Stimulated activated naive B cell treated with anti-CD40 and anti-IgM and Interleukin-4, amounts not matched to agents 10 μg/mL and 1 μg/mL and 100 μg/mL, for 72 hours (primary cell): ENCODE results near the gene PPDPF.
A peak's percentile ranks its signal among the peaks of the same experiment; 100 is the strongest.

Experiments
- ATAC-seq, 2 donors: fragments of 150-1000 bp; cut with Tn5 transposase; replicated peaks; 2 replicates each; pipeline ENCODE4 v1.10.0; 2021; ENCODE audit warnings: moderate library complexity in 1 of 2
- DNase-seq: peaks from one replicate; pipeline ENCODE4 v3.0.0; 2021
- H3K27ac Mint-ChIP-seq: one replicate; pipeline ENCODE4 v1.8.0; 2022; ENCODE audit warnings: mild to moderate bottlenecking, mixed read lengths
- H3K27me3 Mint-ChIP-seq, 2 donors: one replicate each; pipeline ENCODE4 v1.8.0; 2022; ENCODE audit warnings: mixed read lengths in 2 of 2
- H3K36me3 Mint-ChIP-seq, 2 donors: one replicate each; pipeline ENCODE4 v1.8.0; 2022; ENCODE audit warnings: mixed read lengths in 2 of 2, mild to moderate bottlenecking in 1 of 2
- H3K4me1 Mint-ChIP-seq, 2 donors: one replicate each; pipeline ENCODE4 v1.8.0; 2022; ENCODE audit warnings: mixed read lengths in 2 of 2, mild to moderate bottlenecking in 1 of 2
- H3K4me3 Mint-ChIP-seq, 2 donors: one replicate each; pipeline ENCODE4 v1.8.0; 2022; ENCODE audit warnings: mild to moderate bottlenecking in 2 of 2, mixed read lengths in 2 of 2, moderate library complexity in 1 of 2
- H3K9me3 Mint-ChIP-seq, 2 donors: one replicate each; pipeline ENCODE4 v1.8.0; 2022; ENCODE audit warnings: mixed read lengths in 2 of 2, mild to moderate bottlenecking in 1 of 2

Gene PPDPF

GRCh38 chr20:63517376-63518309, 2.9 kb upstream of the PPDPF start:
- DNase-seq (no peak), ATAC-seq (no peak)
- Mint-ChIP-seq H3K4me1 (peaks cover 11 to 21% of the 10 kb centered on the region in 2 donors), H3K9me3 (peaks cover 4 to 6% of the 10 kb centered on the region in 2 donors), H3K36me3 (peaks cover 5 to 22% of the 10 kb centered on the region in 2 donors), H3K4me3 (no peak overlapping the region), H3K27me3 (peaks cover 10 to 14% of the 10 kb centered on the region in 2 donors), H3K27ac (no peak overlapping the region)

- peaks cover 3 to 6% of the 10 kb centered on the region in 2 donors for H3K27me3 Mint-ChIP-seq
- peaks cover 12 to 24% of the 10 kb centered on the region in 2 donors for H3K4me1 Mint-ChIP-seq
- peaks cover 4 to 6% of the 10 kb centered on the region in 2 donors for H3K9me3 Mint-ChIP-seq
- H3K36me3 Mint-ChIP-seq: peaks cover 11 to 23% of the 10 kb centered on the region in 2 donors
- H3K4me3 Mint-ChIP-seq: no peak overlapping the region
- ATAC-seq (no peak), DNase-seq (no peak)
- H3K27ac Mint-ChIP-seq: no peak overlapping the region
Measured at GRCh38 chr20:63518351-63518861, 2.2 kb upstream of the PPDPF start.

DNA sequence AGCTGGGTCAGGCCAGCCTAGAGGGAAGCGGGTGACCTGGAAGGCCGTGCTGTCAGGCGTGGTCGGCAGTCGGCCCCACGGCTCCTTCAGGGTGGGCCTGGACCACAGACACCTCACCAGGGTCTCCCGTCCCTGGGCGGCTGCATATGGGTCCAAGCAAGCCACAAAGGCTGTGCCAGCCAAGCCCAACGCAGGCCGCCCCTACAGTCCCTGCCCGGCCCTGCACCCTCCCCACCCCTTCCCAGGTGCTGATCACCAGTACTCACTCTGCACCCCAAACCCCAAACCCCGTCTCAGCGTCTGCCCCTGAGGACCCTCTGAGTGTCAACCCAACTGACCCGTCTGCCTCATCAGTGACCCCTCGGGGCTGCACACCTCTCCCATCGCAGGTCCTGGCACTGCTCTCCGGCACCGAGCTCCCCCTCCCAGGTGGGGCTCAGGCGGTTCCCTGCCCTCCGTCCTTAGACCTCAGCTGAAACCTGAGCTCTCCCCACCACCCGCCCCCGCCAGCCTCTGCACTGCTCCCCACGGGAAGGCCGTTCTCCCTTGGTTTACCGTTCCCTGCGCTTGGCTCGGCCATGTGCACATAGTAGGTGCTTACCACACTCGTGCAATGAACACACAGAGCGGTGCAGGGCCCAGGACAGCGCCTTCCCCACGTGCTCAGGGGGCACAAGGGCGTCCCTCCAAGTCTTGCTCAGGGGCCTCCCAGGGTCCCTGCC, 1.5 kb upstream of the PPDPF start:
- no peak for DNase-seq
- peak overlapping the region; percentile 77 to 87 for H3K4me3 Mint-ChIP-seq
- no peak for ATAC-seq
- H3K27me3 Mint-ChIP-seq: peaks cover 0 to 4% of the 10 kb centered on the region in 2 donors
- peaks cover 15 to 30% of the 10 kb centered on the region in 2 donors for H3K4me1 Mint-ChIP-seq
- H3K27ac Mint-ChIP-seq: peak overlapping the region; percentile 25
- peaks cover 18 to 29% of the 10 kb centered on the region in 2 donors for H3K36me3 Mint-ChIP-seq
- peaks cover 8 to 10% of the 10 kb centered on the region in 2 donors for H3K9me3 Mint-ChIP-seq

GRCh38 chr20:63519668-63520503, 679 bp upstream of the PPDPF start:
- peaks cover 20 to 30% of the 10 kb centered on the region in 2 donors for H3K36me3 Mint-ChIP-seq
- peak; percentile 54 to 62 for ATAC-seq
- peaks cover 5 to 8% of the 10 kb centered on the region in 2 donors for H3K9me3 Mint-ChIP-seq
- no peak for DNase-seq
- peak overlapping the region; percentile 77 to 87 for H3K4me3 Mint-ChIP-seq
- H3K27ac Mint-ChIP-seq: peak overlapping the region; percentile 31
- H3K4me1 Mint-ChIP-seq: peaks cover 16 to 38% of the 10 kb centered on the region in 2 donors
- peaks cover 0 to 4% of the 10 kb centered on the region in 2 donors for H3K27me3 Mint-ChIP-seq

DNA sequence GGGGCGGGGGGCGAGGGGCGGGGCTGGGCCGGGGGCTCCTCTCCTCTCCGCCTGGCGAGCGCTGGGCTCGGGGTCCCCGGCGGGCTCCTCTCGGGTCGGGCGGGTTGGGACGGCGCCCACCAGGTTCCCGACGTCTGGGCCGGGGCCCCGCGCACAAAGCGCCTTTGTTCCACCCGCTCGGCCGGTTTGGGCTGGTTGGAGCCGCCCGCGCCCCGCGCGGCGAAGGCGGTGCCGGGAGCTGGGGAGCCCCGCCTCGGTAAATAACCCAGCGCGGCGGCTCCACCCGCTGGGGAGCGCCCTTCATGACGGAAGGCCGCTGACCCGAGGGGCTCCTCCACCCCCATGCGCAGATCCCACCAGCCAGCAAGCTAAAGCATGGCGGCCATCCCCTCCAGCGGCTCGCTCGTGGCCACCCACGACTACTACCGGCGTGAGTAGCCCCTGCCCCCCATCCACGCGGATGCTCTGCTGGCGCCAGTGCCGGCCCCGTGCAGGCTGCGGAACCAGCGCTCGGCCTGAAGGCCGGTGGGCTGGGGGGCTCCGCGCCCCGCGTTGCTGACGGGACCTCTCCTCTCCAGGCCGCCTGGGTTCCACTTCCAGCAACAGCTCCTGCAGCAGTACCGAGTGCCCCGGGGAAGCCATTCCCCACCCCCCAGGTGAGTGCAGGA, 503 bp downstream of the PPDPF start:
- H3K27ac Mint-ChIP-seq: peak overlapping the region; percentile 79
- peak overlapping the region; percentile 89 to 90 for H3K4me3 Mint-ChIP-seq

DNA sequence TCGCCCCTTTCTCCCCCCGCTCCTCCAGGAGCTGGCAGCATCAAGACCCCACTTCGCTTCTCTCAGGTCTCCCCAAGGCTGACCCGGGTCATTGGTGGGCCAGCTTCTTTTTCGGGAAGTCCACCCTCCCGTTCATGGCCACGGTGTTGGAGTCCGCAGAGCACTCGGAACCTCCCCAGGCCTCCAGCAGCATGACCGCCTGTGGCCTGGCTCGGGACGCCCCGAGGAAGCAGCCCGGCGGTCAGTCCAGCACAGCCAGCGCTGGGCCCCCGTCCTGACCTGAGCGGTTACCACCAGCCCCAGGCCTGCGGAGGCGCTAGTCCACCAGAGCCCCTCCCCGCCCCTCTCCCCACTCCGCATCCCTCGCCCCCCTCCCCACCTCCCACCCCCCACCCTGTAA, 1.0 kb downstream of the PPDPF start:
- Mint-ChIP-seq H3K27ac (peak overlapping the region; percentile 79), H3K4me3 (peak overlapping the region; percentile 89 to 90), H3K36me3 (peaks cover 20 to 30% of the 10 kb centered on the region in 2 donors), H3K9me3 (peaks cover 5 to 6% of the 10 kb centered on the region in 2 donors), H3K27me3 (no peaks in the 10 kb centered on the region), H3K4me1 (peaks cover 22 to 54% of the 10 kb centered on the region in 2 donors)
- ATAC-seq: no peak
- DNase-seq: no peak

More for the DNA sequence above, 503 bp downstream of the PPDPF start:
- DNase-seq: peak; percentile 66
- peaks cover 5 to 6% of the 10 kb centered on the region in 2 donors for H3K9me3 Mint-ChIP-seq
- no peaks in the 10 kb centered on the region for H3K27me3 Mint-ChIP-seq
- peak; percentile 72 to 75 for ATAC-seq
- peaks cover 22 to 49% of the 10 kb centered on the region in 2 donors for H3K4me1 Mint-ChIP-seq
- H3K36me3 Mint-ChIP-seq: peaks cover 20 to 30% of the 10 kb centered on the region in 2 donors

- DNase-seq: no peak
- peaks cover 5 to 6% of the 10 kb centered on the region in 2 donors for H3K9me3 Mint-ChIP-seq
- peaks cover 20 to 30% of the 10 kb centered on the region in 2 donors for H3K36me3 Mint-ChIP-seq
- peak overlapping the region; percentile 90 for H3K27ac Mint-ChIP-seq
- H3K4me1 Mint-ChIP-seq: peaks cover 22 to 60% of the 10 kb centered on the region in 2 donors
- ATAC-seq: no peak
- H3K4me3 Mint-ChIP-seq: peak overlapping the region; percentile 63 to 90
- no peaks in the 10 kb centered on the region for H3K27me3 Mint-ChIP-seq
Measured at GRCh38 chr20:63522091-63522868, 1.7 kb downstream of the PPDPF start.

DNA sequence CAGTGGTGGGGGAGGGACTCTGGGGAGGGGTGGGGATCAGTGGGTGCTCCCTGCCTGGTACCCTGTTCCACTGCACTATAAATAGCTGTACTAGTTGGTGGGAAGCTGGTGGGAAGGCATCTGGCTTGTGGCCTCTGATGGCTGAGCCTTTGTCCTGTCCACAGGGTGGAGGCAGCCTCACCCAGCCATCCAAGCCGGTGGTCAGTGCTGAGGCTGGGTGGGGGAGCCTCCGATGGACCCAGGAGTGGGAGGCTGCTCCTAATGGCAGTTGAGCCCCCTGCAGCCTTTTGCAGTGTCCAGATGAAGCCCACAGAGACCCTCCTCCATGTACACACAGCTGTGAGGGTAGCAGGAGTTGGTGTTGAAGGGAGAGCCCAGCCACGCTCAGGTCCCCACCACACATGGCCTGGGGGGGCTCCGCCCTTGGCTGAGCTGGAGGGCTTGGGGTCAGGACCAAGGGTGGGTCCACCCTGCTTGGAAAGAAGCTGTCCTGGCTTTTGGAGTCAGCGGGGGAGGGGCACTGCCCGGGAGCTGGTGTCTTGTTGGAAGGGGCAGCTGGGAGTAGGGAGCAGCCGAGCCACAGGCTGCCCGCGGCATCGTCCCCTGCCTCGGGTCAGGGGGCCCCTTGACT, 2.5 kb downstream of the PPDPF start:
- Mint-ChIP-seq H3K27ac (peak overlapping the region; percentile 60), H3K4me3 (peak overlapping the region; percentile 17 to 90), H3K36me3 (peaks cover 20 to 30% of the 10 kb centered on the region in 2 donors), H3K4me1 (peaks cover 22 to 60% of the 10 kb centered on the region in 2 donors), H3K27me3 (no peaks in the 10 kb centered on the region), H3K9me3 (peaks cover 5 to 6% of the 10 kb centered on the region in 2 donors)
- DNase-seq (no peak), ATAC-seq (no peak)

DNA sequence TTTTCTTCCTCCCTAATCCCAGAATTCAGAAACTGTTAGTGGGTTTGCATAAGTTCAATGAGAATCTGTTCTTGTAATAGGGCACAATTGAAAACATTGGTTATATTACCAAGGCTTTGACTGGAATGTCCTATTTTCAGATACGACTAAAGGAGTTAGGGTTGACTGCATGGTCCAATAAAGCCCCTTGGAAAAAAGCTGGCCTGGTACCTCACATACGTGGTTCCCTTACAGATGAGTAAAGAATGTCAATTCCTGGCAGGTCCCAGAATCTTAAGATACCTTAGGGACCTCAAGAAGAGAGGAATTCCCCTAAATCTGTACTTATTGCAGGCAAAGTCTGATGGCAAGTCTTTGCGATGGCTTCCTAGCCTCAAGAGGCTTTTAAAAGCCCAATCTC, 4.6 kb downstream of the PPDPF start:
- Mint-ChIP-seq H3K27ac (no peak overlapping the region), H3K4me3 (no peak overlapping the region), H3K27me3 (no peaks in the 10 kb centered on the region), H3K4me1 (peaks cover 23 to 58% of the 10 kb centered on the region in 2 donors), H3K9me3 (peaks cover 5 to 6% of the 10 kb centered on the region in 2 donors), H3K36me3 (peaks cover 20 to 30% of the 10 kb centered on the region in 2 donors)
- DNase-seq (no peak), ATAC-seq (no peak)

GRCh38 chr20:63525971-63526370, 5.4 kb downstream of the PPDPF start:
- DNase-seq (no peak), ATAC-seq (peak; percentile 23 to 27)
- Mint-ChIP-seq H3K27ac (no peak overlapping the region), H3K27me3 (no peaks in the 10 kb centered on the region), H3K4me1 (peaks cover 23 to 58% of the 10 kb centered on the region in 2 donors), H3K4me3 (no peak overlapping the region), H3K9me3 (peaks cover 5 to 6% of the 10 kb centered on the region in 2 donors), H3K36me3 (peaks cover 20 to 30% of the 10 kb centered on the region in 2 donors)

GRCh38 chr20:63527184-63527583, 6.6 kb downstream of the PPDPF start:
- H3K4me3 Mint-ChIP-seq: no peak overlapping the region
- ATAC-seq: no peak
- peaks cover 5 to 6% of the 10 kb centered on the region in 2 donors for H3K9me3 Mint-ChIP-seq
- peaks cover 20 to 23% of the 10 kb centered on the region in 2 donors for H3K36me3 Mint-ChIP-seq
- no peaks in the 10 kb centered on the region for H3K27me3 Mint-ChIP-seq
- no peak overlapping the region for H3K27ac Mint-ChIP-seq
- H3K4me1 Mint-ChIP-seq: peaks cover 22 to 48% of the 10 kb centered on the region in 2 donors
- no peak for DNase-seq

- H3K27me3 Mint-ChIP-seq: no peaks in the 10 kb centered on the region
Measured at GRCh38 chr20:63529180-63529860, 8.8 kb downstream of the PPDPF start.

More at GRCh38 chr20:63529180-63529860, 8.8 kb downstream of the PPDPF start:
- H3K4me1 Mint-ChIP-seq: peaks cover 15 to 32% of the 10 kb centered on the region in 2 donors
- no peaks in the 10 kb centered on the region for H3K9me3 Mint-ChIP-seq
- no peak overlapping the region for H3K4me3 Mint-ChIP-seq
- no peak for ATAC-seq
- H3K27ac Mint-ChIP-seq: no peak overlapping the region
- peaks cover 2% of the 10 kb centered on the region in 2 donors for H3K36me3 Mint-ChIP-seq
- no peak for DNase-seq
